Nephron (organoid): ENCODE data around the gene RNASE8.

Source experiments
- H3K27ac Mint-ChIP-seq, 3 experiments: 2 replicates each; pipeline ENCODE4 v1.8.0; 2020; ENCODE audit warnings: mixed read lengths in 3 of 3, mild to moderate bottlenecking in 2 of 3, moderate library complexity in 1 of 3
- H3K27me3 Mint-ChIP-seq: 2 replicates; pipeline ENCODE4 v1.8.0; 2021; ENCODE audit warnings: low read depth, mild to moderate bottlenecking, moderate library complexity, mixed read lengths
- H3K36me3 Mint-ChIP-seq: 2 replicates; pipeline ENCODE4 v1.8.0; 2020; ENCODE audit warnings: low read depth, mixed read lengths
- H3K4me1 Mint-ChIP-seq: 2 replicates; pipeline ENCODE4 v1.8.0; 2020; ENCODE audit warnings: mixed read lengths
- H3K4me3 Mint-ChIP-seq, 3 experiments: 2 replicates each; pipeline ENCODE4 v1.8.0; 2020; ENCODE audit warnings: mild to moderate bottlenecking in 3 of 3, mixed read lengths in 3 of 3, moderate library complexity in 2 of 3
- H3K9me3 Mint-ChIP-seq: 2 replicates; pipeline ENCODE4 v1.8.0; 2020; ENCODE audit warnings: mixed read lengths
- CTCF ChIP-seq, 3 experiments: fragments of 200-600 bp; sonication (generic); IDR thresholded peaks; one replicate each; pipeline ENCODE4 v1.5.0; 2021; ENCODE audit warnings: antibody characterized with exemption in 3 of 3; ENCODE audit not compliant: unreplicated experiment in 3 of 3

RNASE8 gene

DNA sequence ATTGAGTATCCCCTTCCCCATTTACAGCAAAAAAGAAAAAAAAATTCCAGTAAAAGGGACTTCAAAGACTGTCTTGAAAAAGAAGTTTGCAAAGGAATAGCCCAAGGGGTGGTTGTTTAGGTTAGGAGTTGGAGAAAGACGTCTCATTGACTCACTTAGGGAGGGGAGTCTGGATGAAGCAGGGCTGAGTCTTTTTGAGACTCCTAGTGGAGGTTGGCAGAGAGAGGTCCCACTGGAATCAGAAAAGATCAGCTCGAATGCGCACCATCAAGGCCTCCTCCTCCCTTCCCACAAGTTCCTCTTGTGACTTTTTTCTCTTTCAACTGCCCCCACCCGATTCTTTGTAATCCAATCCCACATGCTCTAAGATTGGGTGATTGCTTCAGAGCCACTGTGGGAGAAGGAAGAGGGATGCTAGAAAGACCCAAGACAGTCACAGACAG, 14.4 kb downstream of the RNASE8 start:
- peaks cover 35% of the 10 kb centered on the region for H3K4me1 Mint-ChIP-seq
- H3K36me3 Mint-ChIP-seq = peaks cover 44% of the 10 kb centered on the region
- no peaks in the 10 kb centered on the region for H3K9me3 Mint-ChIP-seq
- peak overlapping the region; percentile 98 to 100 (median 99) for H3K4me3 Mint-ChIP-seq
- H3K27ac Mint-ChIP-seq = peak overlapping the region; percentile 99 to 100 (median 99)
- peaks cover 5% of the 10 kb centered on the region for H3K27me3 Mint-ChIP-seq
- TF ChIP-seq CTCF (IDR thresholded peaks at IDR 0.05; ENCODE audit: unreplicated experiment in 3 of 3) = no peak

GRCh38 chr14:21072781-21073339, 15.2 kb downstream of the RNASE8 start:
- peaks cover 5% of the 10 kb centered on the region for H3K27me3 Mint-ChIP-seq

DNA sequence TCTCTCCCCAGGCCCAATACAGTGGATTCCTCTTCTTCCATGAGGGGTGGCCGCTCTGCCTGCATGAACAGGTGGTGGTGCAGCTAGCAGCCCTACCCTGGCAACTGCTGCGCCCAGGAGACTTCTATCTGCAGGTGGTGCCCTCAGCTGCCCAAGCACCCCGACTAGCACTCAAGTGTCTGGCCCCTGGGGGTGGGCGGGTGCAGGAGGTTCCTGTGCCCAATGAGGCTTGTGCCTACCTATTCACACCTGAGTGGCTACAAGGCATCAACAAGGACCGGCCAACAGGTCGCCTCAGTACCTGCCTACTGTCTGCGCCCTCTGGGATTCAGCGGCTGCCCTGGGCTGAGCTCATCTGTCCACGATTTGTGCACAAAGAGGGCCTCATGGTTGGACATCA, 16.3 kb downstream of the RNASE8 start:
- no peaks in the 10 kb centered on the region for H3K9me3 Mint-ChIP-seq
- peaks cover 27% of the 10 kb centered on the region for H3K4me1 Mint-ChIP-seq
- H3K4me3 Mint-ChIP-seq = peak overlapping the region; percentile 51 to 60 (median 56)
- H3K27me3 Mint-ChIP-seq = peaks cover 5% of the 10 kb centered on the region
- no peak for TF ChIP-seq CTCF (IDR thresholded peaks at IDR 0.05; ENCODE audit: unreplicated experiment in 3 of 3)
- peak overlapping the region; percentile 64 to 99 (median 73) for H3K27ac Mint-ChIP-seq
- H3K36me3 Mint-ChIP-seq = peaks cover 60% of the 10 kb centered on the region

More at GRCh38 chr14:21072781-21073339, 15.2 kb downstream of the RNASE8 start:
- no peak for TF ChIP-seq CTCF (IDR thresholded peaks at IDR 0.05; ENCODE audit: unreplicated experiment in 3 of 3)
- Mint-ChIP-seq H3K4me1 (peaks cover 35% of the 10 kb centered on the region), H3K27ac (peak overlapping the region; percentile 99 to 100 (median 99)), H3K4me3 (peak overlapping the region; percentile 98 to 100 (median 99)), H3K9me3 (no peaks in the 10 kb centered on the region), H3K36me3 (peaks cover 52% of the 10 kb centered on the region)

- Mint-ChIP-seq H3K4me1 (peaks cover 27% of the 10 kb centered on the region), H3K9me3 (no peaks in the 10 kb centered on the region), H3K27me3 (peaks cover under 1% of the 10 kb centered on the region), H3K36me3 (peaks cover 67% of the 10 kb centered on the region), H3K4me3 (no peak overlapping the region), H3K27ac (no peak overlapping the region)
- no peak for TF ChIP-seq CTCF (IDR thresholded peaks at IDR 0.05; ENCODE audit: unreplicated experiment in 3 of 3)
Observed at GRCh38 chr14:21074398-21075272, 17.0 kb downstream of the RNASE8 start.

DNA sequence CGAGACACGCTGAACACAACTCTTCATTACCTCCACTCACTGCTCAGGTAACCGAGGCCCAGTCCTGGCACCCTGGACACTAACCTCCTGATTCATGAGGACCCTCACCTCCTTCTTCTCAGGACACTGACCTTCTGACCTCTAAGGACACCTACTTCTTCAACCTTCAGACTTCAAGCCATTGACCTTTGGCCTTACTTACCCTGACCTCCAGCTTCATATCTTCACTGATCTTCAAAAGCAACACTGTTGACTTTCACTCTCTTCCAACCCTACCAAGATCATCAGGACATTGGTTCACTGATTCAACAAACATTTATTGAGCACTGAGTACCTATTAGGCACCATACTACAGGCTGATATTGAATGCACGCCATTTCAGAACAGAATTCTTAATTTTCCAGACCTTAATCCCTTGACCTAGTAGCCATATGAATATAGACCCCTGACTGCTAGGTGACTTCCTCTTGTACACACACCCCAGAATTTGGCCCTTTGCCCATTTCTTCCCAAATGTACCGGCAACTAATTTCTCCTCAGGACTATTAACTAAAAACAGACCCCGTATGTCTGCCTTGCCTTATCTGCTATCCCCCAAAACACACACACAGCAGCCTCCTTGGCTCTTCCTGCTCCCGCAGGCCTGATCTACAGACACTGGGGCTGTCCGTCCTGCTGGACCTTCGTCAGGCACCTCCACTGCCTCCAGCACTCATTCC, 18.3 kb downstream of the RNASE8 start:
- no peak for TF ChIP-seq CTCF (IDR thresholded peaks at IDR 0.05; ENCODE audit: unreplicated experiment in 3 of 3)
- peak overlapping the region in 2 of 3 experiments; percentile 1 to 34 for H3K4me3 Mint-ChIP-seq

More for the DNA sequence above, 18.3 kb downstream of the RNASE8 start:
- Mint-ChIP-seq H3K27ac (peak overlapping the region; percentile 5 to 23 (median 5)), H3K4me1 (peaks cover 27% of the 10 kb centered on the region), H3K36me3 (peaks cover 77% of the 10 kb centered on the region), H3K27me3 (no peaks in the 10 kb centered on the region), H3K9me3 (no peaks in the 10 kb centered on the region)
